GM19324 (cell line): Measurements from ENCODE around the gene ZNF638.
"Not testable (repeated sequence)": the region's sequence is repeated elsewhere in the genome, so short reads cannot be mapped to it uniquely, and the experiment has no call there.

ENCODE experiments used
- ATAC-seq: cut with Tn5 transposase; IDR thresholded peaks from one replicate; pipeline ENCODE4 v1.9.1; 2021; ENCODE audit warnings: mild to moderate bottlenecking, moderate library complexity; ENCODE audit not compliant: unreplicated experiment, low FRiP score

Gene ZNF638

GRCh38 chr2:71389384-71390072 is 57.9 kb downstream of the ZNF638 start:
- no peak for ATAC-seq

GRCh38 chr2:71393216-71393615 is 61.6 kb downstream of the ZNF638 start:
- ATAC-seq, result no peak

- no peak for ATAC-seq
Measured at GRCh38 chr2:71395471-71395870, 63.9 kb downstream of the ZNF638 start.

GRCh38 chr2:71402427-71402826 is 70.8 kb downstream of the ZNF638 start:
- no peak for ATAC-seq

GRCh38 chr2:71409611-71410010 is 78.0 kb downstream of the ZNF638 start:
- no peak for ATAC-seq

GRCh38 chr2:71410696-71411095 is 79.1 kb downstream of the ZNF638 start:
- ATAC-seq, result no peak

GRCh38 chr2:71416866-71417265 is 85.3 kb downstream of the ZNF638 start:
- ATAC-seq, result not testable (repeated sequence)

DNA sequence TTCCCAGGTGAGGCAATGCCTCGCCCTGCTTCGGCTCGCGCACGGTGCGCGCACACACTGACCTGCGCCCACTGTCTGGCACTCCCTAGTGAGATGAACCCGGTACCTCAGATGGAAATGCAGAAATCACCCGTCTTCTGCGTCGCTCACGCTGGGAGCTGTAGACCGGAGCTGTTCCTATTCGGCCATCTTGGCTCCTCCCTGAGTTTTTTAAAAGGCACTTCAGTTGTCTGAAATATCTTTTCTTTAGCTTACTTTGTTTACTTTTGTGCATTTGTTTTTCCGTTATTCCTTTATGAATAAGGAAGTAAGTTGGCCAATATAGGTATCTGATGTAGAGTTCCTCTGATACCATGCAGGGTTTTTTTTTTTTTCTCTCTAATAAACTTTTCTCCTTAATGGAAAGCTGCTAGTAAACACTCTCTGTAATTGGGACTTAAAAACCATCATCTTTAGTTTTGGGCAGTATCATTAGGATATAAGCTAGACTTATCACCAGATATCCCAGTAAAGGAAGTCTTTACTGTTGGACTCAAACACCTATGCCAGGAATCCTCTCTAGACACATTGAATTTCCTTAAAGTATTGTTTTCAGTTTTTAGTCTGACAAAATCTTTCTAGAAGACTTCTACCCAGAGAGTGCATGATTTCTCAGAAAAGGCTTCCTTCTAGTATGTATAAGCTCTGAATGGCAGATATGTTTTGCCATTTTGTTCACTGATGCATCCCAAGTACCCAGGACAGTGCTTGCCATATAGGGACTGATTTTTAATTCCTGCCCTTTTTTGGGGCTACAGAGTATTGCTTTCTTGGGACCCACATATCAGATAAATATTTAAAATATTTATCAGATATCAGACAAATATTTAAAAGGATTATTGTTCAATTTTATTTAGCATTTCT is 86.0 kb downstream of the ZNF638 start:
- ATAC-seq, result no peak

DNA sequence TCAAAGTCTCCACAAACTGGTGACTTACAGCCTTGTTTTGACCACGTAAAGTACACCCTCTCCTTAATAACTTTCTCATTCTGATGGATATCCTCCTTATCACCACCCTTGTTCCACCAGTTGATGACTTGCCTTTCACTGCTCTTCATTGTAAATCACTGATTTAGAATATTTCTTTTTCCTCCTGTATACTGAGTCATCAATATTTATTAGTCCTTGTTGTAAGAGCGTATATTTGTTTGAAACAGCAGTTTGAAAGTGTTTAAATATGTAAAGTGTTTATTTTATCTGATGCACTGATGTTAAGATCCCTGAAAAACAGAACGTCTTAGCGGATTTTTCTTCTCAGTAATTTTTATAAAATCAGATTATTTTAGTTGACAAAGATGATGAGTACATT is 87.6 kb downstream of the ZNF638 start:
- ATAC-seq, result no peak

- no peak for ATAC-seq
Measured at GRCh38 chr2:71419976-71420375, 88.4 kb downstream of the ZNF638 start.

- no peak for ATAC-seq
Measured at GRCh38 chr2:71422786-71423185, 91.2 kb downstream of the ZNF638 start.

DNA sequence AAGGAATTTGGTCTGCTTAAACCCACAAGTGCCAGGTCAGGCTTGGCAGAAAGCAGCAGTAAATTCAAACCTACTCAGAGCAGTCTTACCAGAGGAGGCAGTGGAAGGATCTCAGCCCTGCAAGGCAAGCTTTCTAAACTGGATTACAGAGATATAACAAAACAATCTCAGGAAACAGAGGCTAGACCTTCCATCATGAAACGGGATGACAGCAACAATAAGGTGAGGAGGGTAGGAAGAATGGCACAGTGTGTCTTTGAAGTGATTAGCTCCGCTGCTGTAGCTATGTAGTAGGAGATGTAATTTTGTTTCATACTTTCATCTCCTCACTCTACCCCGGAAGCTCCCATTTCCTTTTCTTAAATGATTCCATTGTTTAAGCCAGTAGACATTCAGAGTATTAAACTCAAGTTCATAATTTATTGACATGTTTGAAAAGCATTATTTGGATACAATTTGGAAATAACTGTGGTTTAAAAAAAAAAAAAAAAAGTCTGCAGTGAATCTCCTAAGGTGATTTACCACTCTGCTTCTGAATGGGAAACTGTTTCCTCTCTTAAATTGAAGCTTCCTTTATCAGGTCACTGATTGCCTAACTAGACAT is 92.3 kb downstream of the ZNF638 start:
- no peak for ATAC-seq

GRCh38 chr2:71426721-71427120 is 95.1 kb downstream of the ZNF638 start:
- no peak for ATAC-seq

DNA sequence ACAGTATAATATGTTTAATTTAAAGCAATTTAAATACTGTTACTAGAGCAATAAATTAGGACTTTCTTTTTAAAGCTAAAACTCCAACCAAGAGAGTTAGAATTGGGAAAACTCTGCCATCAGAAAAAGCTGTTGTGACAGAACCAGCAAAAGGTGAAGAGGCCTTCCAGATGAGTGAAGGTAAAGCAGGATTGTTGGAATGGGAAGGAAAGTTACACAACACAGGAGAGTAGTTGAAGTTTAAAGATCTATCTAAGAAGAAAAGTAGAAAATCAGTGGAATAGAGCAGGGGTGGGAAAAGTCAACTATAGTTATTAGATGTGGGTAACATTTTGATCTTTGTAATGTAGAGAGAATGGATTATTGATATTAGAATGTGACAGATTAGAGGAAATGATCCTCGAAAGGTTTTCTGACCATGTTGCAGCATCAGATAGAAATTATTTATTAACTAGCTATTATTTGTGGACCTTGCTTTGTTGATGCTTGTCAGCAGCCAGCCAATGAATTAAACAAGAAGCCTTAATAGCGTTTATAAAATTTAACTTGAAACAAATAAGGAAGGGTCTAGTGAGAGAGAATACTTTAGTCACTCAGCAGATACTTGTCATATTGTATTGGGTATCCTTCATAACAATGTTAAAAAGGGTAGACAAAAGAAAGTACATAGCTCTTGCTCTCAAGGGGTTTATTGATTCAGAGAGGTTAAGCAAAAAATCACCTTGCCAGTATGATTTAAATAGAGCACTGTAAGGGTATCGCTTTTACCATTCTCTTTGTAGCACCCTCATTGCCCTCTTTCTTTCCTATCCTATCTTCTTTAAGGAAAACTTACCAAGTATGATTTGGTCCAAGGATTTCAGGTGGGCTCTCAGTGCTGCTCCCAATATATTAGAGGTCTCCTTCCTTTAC is 97.1 kb downstream of the ZNF638 start:
- no peak for ATAC-seq

DNA sequence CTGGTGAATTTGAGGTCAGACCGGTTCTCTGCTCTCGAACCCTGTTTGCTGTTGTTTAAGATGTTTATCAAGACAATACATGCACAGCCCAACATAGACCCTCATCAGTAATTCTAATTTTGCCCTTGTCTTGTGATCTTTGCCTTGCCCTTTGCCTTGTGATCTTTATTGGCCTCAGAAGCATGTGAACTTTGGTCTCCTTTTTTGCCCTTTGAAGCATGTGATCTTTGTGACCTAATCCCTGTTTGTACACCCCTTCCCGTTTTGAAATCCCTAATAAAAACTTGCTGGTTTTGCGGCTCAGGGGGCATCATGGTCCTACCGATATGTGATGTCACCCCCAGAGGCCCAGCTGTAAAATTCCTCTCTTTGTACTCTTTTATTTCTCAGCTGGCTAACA is 113.6 kb downstream of the ZNF638 start:
- ATAC-seq, result not testable (repeated sequence)

DNA sequence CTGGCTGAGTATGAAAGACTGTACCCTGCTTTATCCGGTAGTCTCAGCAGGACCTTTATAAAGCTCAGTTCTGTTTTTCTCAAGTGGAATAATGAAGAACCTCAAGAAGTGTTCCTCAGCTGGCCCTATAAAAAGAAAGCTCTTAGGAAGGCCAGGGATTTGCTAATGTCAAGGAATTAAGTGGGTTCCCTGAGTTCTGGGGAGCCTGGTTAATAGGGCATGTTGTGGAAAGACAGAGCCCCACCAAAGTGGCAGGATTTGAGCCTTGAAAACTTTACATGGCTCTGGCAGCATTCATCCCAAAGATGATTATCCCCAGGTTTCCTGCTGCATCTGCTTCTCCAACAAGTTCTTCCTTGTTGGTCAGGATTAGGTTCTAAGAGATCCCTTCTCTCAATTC is 114.9 kb downstream of the ZNF638 start:
- ATAC-seq, result no peak

DNA sequence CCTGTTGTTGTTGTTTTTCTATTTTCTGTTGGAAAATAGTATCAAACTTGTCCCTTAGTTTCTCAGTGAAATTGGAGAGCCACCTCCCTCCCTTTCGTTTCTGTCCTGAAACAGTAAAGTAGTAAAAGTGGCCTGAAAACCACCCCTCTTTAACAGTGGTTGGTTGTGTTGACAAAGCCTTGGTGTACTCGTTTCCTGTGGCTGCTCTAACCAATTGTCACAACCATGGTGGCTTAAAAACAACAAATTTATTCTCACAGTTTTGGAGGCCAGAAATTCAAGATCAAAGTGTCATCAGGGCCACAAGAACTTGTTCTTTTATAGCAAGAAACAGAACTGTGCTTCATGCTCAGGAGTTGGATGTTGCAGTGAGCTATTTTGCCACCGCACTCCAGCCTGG is 117.8 kb downstream of the ZNF638 start:
- ATAC-seq, result no peak

DNA sequence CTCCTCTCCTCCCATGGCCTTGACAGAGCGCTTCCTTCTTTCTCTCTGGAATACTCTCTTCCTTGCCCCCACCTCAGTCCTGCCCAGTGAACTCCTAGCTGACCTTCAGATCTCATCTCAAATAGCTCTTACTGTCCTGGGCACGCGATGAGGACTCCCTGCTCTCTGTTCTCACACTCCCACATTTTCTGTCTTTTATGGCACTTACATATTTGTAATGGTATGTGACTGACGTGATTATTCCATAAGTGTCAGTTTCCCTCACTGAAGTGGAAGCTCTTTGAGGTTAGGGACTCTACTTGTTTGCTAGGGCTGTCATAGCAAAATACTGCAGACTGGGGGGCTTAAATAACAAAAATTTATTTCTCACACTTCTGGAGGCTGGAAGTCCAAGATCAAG is 120.1 kb downstream of the ZNF638 start:
- ATAC-seq, result no peak

DNA sequence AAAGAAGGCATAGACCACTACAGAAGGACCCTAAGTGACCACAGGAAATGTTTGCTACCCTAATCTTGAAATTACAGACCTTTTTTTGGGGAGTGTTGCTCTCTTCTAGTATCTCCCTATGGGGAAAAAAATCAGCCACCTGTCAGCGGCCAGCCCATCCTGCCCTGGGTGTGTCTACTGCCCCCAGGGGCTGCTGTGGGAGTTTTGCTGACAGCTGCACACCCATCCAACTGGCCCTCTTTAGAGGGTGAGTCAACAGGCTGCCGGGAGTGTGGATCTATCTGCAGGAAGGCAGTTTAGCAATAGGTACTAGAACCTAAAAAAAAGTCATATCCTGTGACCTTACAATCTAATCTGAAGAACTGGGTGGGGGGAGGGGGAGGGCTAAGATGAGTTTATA is 121.0 kb downstream of the ZNF638 start:
- no peak for ATAC-seq

DNA sequence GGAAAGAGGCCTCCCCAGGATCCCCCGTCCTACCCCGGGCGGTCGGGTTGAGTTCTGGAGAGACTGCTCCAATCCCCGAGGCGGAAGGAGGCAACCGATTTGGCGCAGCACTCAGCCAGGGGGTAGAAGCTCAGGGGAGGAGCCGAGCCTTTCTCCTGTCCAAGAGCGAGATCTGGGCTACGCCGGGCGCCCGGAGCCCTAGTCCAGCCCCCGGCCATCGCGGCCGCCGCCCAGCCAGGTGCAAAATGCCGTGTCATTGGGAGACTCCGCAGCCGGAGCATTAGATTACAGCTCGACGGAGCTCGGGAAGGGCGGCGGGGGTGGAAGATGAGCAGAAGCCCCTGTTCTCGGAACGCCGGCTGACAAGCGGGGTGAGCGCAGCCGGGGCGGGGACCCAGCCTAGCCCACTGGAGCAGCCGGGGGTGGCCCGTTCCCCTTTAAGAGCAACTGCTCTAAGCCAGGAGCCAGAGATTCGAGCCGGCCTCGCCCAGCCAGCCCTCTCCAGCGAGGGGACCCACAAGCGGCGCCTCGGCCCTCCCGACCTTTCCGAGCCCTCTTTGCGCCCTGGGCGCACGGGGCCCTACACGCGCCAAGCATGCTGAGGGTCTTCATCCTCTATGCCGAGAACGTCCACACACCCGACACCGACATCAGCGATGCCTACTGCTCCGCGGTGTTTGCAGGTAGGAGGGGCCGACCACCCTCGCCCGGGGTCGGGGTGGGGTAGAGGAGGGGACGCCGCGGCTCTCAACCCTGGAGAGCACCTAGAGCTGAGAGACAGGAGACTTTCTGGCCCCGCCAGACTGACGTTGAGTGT is 122.0 kb downstream of the ZNF638 start, which contains the start of gene DYSF:
Gene DYSF, plus strand, starts transcription at position 158 of the 817 bp plus-strand sequence.
- ATAC-seq, result no peak
